Stomach (tissue), 4 donors: ENCODE data around the gene RBBP8NL.

Experiments
- EP300 ChIP-seq: sonication (generic); formaldehyde crosslinking; IDR thresholded peaks from one replicate; pipeline ENCODE4 v1.6.1; 2017; ENCODE audit warnings: antibody characterized with exemption
- POLR2AphosphoS5 ChIP-seq, 3 donors: sonication (generic); formaldehyde crosslinking; IDR thresholded peaks; one replicate each; pipeline ENCODE4 v1.6.1; 2016; ENCODE audit warnings: antibody characterized with exemption in 3 of 3
- TF ChIP-seq, protein P1 (sequence below), 7 experiments: fragments of 450-650 bp in 4 of 7; fragments of 200-600 bp in 3 of 7; sonication (generic) in 3 of 7; IDR thresholded peaks; one replicate each; pipeline ENCODE4 v1.5.1; 2016 to 2019; ENCODE audit warnings: antibody characterized with exemption in 7 of 7, control low read depth in 2 of 7, mild to moderate bottlenecking in 1 of 7

DNA sequence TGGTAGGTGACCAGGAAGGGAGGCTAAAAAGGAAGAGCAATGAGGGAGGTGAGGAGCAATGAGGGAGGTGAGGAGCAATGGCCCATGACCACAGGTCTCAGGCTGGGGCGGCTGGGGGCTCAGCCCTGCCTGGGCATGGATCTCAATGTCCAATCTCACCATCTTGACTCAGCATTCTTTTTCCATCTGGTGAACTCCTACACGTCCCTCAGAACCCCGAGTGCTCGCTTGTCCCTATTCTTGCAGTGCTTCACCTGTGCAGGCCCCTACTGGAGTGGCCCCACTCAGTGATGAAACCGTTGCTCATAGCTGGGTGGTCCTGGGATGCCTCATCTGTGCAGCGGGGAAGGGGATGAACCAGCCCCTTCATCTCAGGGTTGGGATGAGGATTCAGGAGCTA is 16.9 kb upstream of the RBBP8NL start:
- TF ChIP-seq EP300 (no peak), POLR2AphosphoS5 (IDR thresholded peaks at IDR 0.05) (no peak)
- TF ChIP-seq, protein P1, sequence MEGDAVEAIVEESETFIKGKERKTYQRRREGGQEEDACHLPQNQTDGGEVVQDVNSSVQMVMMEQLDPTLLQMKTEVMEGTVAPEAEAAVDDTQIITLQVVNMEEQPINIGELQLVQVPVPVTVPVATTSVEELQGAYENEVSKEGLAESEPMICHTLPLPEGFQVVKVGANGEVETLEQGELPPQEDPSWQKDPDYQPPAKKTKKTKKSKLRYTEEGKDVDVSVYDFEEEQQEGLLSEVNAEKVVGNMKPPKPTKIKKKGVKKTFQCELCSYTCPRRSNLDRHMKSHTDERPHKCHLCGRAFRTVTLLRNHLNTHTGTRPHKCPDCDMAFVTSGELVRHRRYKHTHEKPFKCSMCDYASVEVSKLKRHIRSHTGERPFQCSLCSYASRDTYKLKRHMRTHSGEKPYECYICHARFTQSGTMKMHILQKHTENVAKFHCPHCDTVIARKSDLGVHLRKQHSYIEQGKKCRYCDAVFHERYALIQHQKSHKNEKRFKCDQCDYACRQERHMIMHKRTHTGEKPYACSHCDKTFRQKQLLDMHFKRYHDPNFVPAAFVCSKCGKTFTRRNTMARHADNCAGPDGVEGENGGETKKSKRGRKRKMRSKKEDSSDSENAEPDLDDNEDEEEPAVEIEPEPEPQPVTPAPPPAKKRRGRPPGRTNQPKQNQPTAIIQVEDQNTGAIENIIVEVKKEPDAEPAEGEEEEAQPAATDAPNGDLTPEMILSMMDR (IDR thresholded peaks at IDR 0.05) = no peak
